Smooth muscle cell (in vitro differentiated cells): ENCODE results near the gene PRCP. TPM values are rescaled to one million over a fixed set of nuclear protein-coding genes. Genes with fewer than 3 reads are reported as not detected.

Source experiments
- DNase-seq: peaks from one replicate; lab custom pipeline; 2025; ENCODE audit not compliant: unreplicated experiment; lab: John Stamatoyannopoulos, UW
- H2AFZ ChIP-seq: fragments of 200-600 bp; sonication (generic); 2 replicates; pipeline ENCODE4 v1.6.0; 2016; ENCODE audit warnings: antibody characterized with exemption, low read depth, mild to moderate bottlenecking
- H3F3A ChIP-seq: fragments of 200-600 bp; sonication (generic); 2 replicates; pipeline ENCODE4 v1.6.0; 2017; ENCODE audit warnings: antibody characterized with exemption, low read depth
- H3K27ac ChIP-seq: fragments of 200-600 bp; sonication (generic); 2 replicates; pipeline ENCODE4 v1.5.1; 2016; ENCODE audit warnings: low read depth, mild to moderate bottlenecking
- H3K27me3 ChIP-seq: fragments of 200-600 bp; sonication (generic); 2 replicates; pipeline ENCODE4 v1.6.1; 2016; ENCODE audit warnings: low read depth, mild to moderate bottlenecking
- H3K36me3 ChIP-seq: fragments of 200-600 bp; sonication (generic); 2 replicates; pipeline ENCODE4 v1.5.1; 2016; ENCODE audit warnings: low read depth
- H3K4me1 ChIP-seq: fragments of 200-600 bp; sonication (generic); 2 replicates; pipeline ENCODE4 v1.5.1; 2016; ENCODE audit warnings: low read depth
- H3K4me2 ChIP-seq: fragments of 200-600 bp; sonication (generic); 2 replicates; pipeline ENCODE4 v1.6.0; 2016; ENCODE audit warnings: mild to moderate bottlenecking
- H3K4me3 ChIP-seq: fragments of 200-600 bp; sonication (generic); 2 replicates; pipeline ENCODE4 v1.5.1; 2016; ENCODE audit warnings: mild to moderate bottlenecking
- H3K79me2 ChIP-seq: fragments of 200-600 bp; sonication (generic); 2 replicates; pipeline ENCODE4 v1.6.0; 2016; ENCODE audit warnings: low read depth, mild to moderate bottlenecking
- H3K9ac ChIP-seq: fragments of 200-600 bp; sonication (generic); 2 replicates; pipeline ENCODE4 v1.6.0; 2016; ENCODE audit warnings: low read depth
- H3K9me3 ChIP-seq: fragments of 200-600 bp; sonication (generic); replicated peaks from 2 replicates; pipeline ENCODE4 v1.5.1; 2016; ENCODE audit warnings: low read depth
- H4K20me1 ChIP-seq: fragments of 200-600 bp; sonication (generic); 2 replicates; pipeline ENCODE4 v1.6.0; 2016; ENCODE audit warnings: low read depth
- CTCF ChIP-seq: fragments of 200-600 bp; sonication (generic); IDR thresholded peaks from 2 replicates; pipeline ENCODE4 v1.5.1; 2017; ENCODE audit warnings: borderline replicate concordance, mild to moderate bottlenecking, antibody characterized with exemption; ENCODE audit not compliant: insufficient read depth, poor library complexity, severe bottlenecking
- WGBS: methylation state at CpG from one replicate; pipeline ENCODE4 v1.1.7; 2016; ENCODE audit warnings: low lambda C conversion rate; 5-methylcytosine and 5-hydroxymethylcytosine counted together
- polyA plus RNA-seq: library from polyadenylated mRNA; unstranded; fragments of >200 nt; fragmentation: Nextera tagmentation; extraction: Ambion mirVana; gene quantifications from 2 replicates; pipeline ENCODE4 v1.2.1, GENCODE V29; 2016
- total RNA-seq: library from RNA; depleted of rRNA; stranded (reverse); fragments of >200 nt; gene quantifications from 2 replicates; pipeline ENCODE4 v1.2.3, GENCODE V29; 2014

Gene PRCP
- total and polyA plus RNA-seq, 2 experiments from 2014 or later = 78.8 to 84.0 TPM

GRCh38 chr11:82843057-82843795 lies 57.0 kb downstream of the PRCP start:
- H3K27ac ChIP-seq = no peak overlapping the region
- no peaks in the 10 kb centered on the region for H3F3A ChIP-seq
- no peak for DNase-seq
- no peak overlapping the region for H3K9ac ChIP-seq
- 91% methylated on average over 6 of the region's 6 CpGs for WGBS
- H2AFZ ChIP-seq = no peak overlapping the region
- H3K79me2 ChIP-seq = no peaks in the 10 kb centered on the region
- no peaks in the 10 kb centered on the region for H3K27me3 ChIP-seq
- H4K20me1 ChIP-seq = no peaks in the 10 kb centered on the region
- no peak overlapping the region for H3K4me2 ChIP-seq
- no peaks in the 10 kb centered on the region for H3K36me3 ChIP-seq
- TF ChIP-seq CTCF = no peak
- H3K9me3 ChIP-seq = no peaks in the 10 kb centered on the region
- peaks cover 16% of the 10 kb centered on the region for H3K4me1 ChIP-seq
- H3K4me3 ChIP-seq = no peak overlapping the region

GRCh38 chr11:82842019-82842418 lies 58.2 kb downstream of the PRCP start:
- no peak for DNase-seq
- H3K27ac ChIP-seq = no peak overlapping the region
- no peaks in the 10 kb centered on the region for H3K9me3 ChIP-seq
- H3K27me3 ChIP-seq = no peaks in the 10 kb centered on the region
- H3K79me2 ChIP-seq = no peaks in the 10 kb centered on the region
- no peak overlapping the region for H3K4me2 ChIP-seq
- H3K36me3 ChIP-seq = no peaks in the 10 kb centered on the region
- no peak for TF ChIP-seq CTCF
- WGBS = 78% methylated on average over 2 of the region's 2 CpGs
- H3K9ac ChIP-seq = no peak overlapping the region
- no peak overlapping the region for H3K4me3 ChIP-seq
- peaks cover 16% of the 10 kb centered on the region for H3K4me1 ChIP-seq
- no peak overlapping the region for H2AFZ ChIP-seq
- H4K20me1 ChIP-seq = no peaks in the 10 kb centered on the region
- no peaks in the 10 kb centered on the region for H3F3A ChIP-seq

- H3K4me1 ChIP-seq = no peaks in the 10 kb centered on the region
- no peak overlapping the region for H3K4me2 ChIP-seq
- H3F3A ChIP-seq = no peaks in the 10 kb centered on the region
- H2AFZ ChIP-seq = no peak overlapping the region
- H3K9me3 ChIP-seq = no peaks in the 10 kb centered on the region
- H3K27ac ChIP-seq = no peak overlapping the region
- H3K79me2 ChIP-seq = no peaks in the 10 kb centered on the region
- H3K4me3 ChIP-seq = no peak overlapping the region
- no peaks in the 10 kb centered on the region for H3K27me3 ChIP-seq
- TF ChIP-seq CTCF = no peak
- H4K20me1 ChIP-seq = no peaks in the 10 kb centered on the region
- no peak for DNase-seq
- no peaks in the 10 kb centered on the region for H3K36me3 ChIP-seq
- no peak overlapping the region for H3K9ac ChIP-seq
These were observed 62.6 kb downstream of the PRCP start for GRCh38 chr11:82837650-82838049.

DNA sequence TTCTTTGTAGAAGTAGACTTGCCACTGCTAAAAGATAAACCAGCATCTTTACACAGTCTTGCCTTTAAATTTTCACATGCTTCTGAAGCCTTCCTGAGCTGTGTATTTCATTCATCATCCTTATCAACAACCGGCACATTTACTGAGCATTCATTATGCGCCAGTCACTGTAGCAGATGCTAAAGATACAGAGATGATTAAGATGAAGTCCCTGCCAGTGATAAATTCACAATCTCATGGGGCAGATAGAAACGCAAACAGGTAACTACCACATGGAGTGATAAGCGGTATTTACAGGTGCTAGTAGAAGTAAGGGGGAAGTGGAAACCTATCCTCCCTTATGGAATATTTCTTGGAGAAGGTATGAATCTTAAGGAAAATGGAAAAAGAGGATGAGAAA lies 67.2 kb downstream of the PRCP start:
- no peak for TF ChIP-seq CTCF
- Histone ChIP-seq H3K36me3 (no peaks in the 10 kb centered on the region), H3K9ac (no peak overlapping the region), H3F3A (no peaks in the 10 kb centered on the region), H3K4me2 (no peak overlapping the region), H2AFZ (no peak overlapping the region), H3K79me2 (no peaks in the 10 kb centered on the region), H3K27me3 (no peaks in the 10 kb centered on the region), H3K9me3 (no peaks in the 10 kb centered on the region), H3K4me1 (no peaks in the 10 kb centered on the region), H3K4me3 (no peak overlapping the region), H3K27ac (no peak overlapping the region), H4K20me1 (no peaks in the 10 kb centered on the region)
- no peak for DNase-seq
- 97% methylated on average over 4 of the region's 4 CpGs for WGBS
